Fibroblast of gingiva (primary cell): Measurements from ENCODE around the gene SYT8.

ENCODE experiments used
- DNase-seq: peaks from one replicate; pipeline ENCODE4 v3.0.0-alpha.2; 2011; ENCODE audit warnings: low read depth

Gene SYT8

GRCh38 chr11:1860108-1860507 is 25.3 kb downstream of the SYT8 start:
- DNase-seq, result no peak

- no peak for DNase-seq
Measured at GRCh38 chr11:1861435-1862411, 26.9 kb downstream of the SYT8 start.

GRCh38 chr11:1862588-1863351 is 28.0 kb downstream of the SYT8 start:
- peak; percentile 15 for DNase-seq

GRCh38 chr11:1863352-1864216 is 28.8 kb downstream of the SYT8 start:
- peak; percentile 90 for DNase-seq

- no peak for DNase-seq
Measured at GRCh38 chr11:1864231-1864630, 29.4 kb downstream of the SYT8 start.

GRCh38 chr11:1864831-1865665 is 30.3 kb downstream of the SYT8 start:
- no peak for DNase-seq

GRCh38 chr11:1866226-1866625 is 31.4 kb downstream of the SYT8 start:
- DNase-seq, result no peak

- no peak for DNase-seq
Measured at GRCh38 chr11:1866776-1867175, 32.0 kb downstream of the SYT8 start.

- no peak for DNase-seq
Measured at GRCh38 chr11:1867381-1867780, 32.6 kb downstream of the SYT8 start.

GRCh38 chr11:1868056-1868635 is 33.4 kb downstream of the SYT8 start:
- no peak for DNase-seq

GRCh38 chr11:1868636-1869291 is 34.0 kb downstream of the SYT8 start:
- DNase-seq, result no peak

GRCh38 chr11:1869427-1870325 is 34.9 kb downstream of the SYT8 start:
- no peak for DNase-seq

GRCh38 chr11:1870326-1870696 is 35.5 kb downstream of the SYT8 start:
- DNase-seq, result no peak

- DNase-seq, result peak; percentile 59
Measured at GRCh38 chr11:1870721-1871466, 36.1 kb downstream of the SYT8 start.

GRCh38 chr11:1871531-1871930 is 36.7 kb downstream of the SYT8 start:
- DNase-seq, result no peak

- no peak for DNase-seq
Measured at GRCh38 chr11:1872267-1872985, 37.6 kb downstream of the SYT8 start.

- peak; percentile 31 for DNase-seq
Measured at GRCh38 chr11:1873048-1873812, 38.4 kb downstream of the SYT8 start.
